GM19463 (cell line): ENCODE data around the gene COL4A5.

Experiments used
- ATAC-seq: cut with Tn5 transposase; IDR thresholded peaks from one replicate; pipeline ENCODE4 v1.9.1; 2021; ENCODE audit warnings: mild to moderate bottlenecking, moderate library complexity; ENCODE audit not compliant: unreplicated experiment

Gene COL4A5

GRCh38 chrX:108640817-108641216, 201.2 kb downstream of the COL4A5 start:
- ATAC-seq, result no peak

GRCh38 chrX:108641589-108642272, 202.1 kb downstream of the COL4A5 start:
- ATAC-seq, result no peak

- no peak for ATAC-seq
Measured at GRCh38 chrX:108642273-108642628, 202.6 kb downstream of the COL4A5 start.

DNA sequence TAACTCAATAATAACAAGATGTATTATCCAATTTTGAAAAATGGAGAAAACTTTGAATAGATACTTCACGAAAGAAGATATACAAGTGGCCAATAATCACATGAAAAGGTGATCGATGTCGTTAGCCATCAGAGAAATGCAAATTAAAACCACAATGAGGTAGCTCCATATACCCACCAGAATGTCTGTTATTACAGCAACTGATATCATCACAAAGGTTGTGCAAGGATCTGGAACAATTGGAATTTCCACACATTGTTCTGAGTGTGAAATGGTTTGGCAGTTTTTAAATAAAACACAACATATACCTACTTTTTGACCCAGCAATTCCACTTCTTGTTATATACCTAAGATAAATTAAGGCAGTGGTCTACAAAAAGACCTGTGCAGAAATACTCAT, 225.1 kb downstream of the COL4A5 start:
- no peak for ATAC-seq

DNA sequence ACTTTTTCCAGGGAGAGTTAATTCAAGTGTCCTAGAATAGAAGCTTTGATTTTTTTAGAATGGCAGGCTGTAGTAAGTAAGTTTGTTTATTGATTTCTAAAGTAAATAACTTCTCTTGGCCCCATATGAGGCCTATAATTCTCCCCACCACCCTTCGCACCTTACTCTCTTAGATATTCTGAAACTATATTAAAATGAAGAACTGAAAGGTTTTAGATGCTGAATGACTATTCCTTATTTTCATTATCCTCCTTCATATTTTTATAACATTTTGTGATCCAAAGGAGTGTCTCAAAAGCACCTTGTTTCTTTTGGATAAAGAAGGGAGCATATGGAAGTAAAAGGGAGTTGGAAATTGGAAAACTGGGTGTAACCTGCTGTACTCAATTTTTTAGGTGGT, 226.5 kb downstream of the COL4A5 start:
- ATAC-seq, result no peak

GRCh38 chrX:108671526-108671925, 231.9 kb downstream of the COL4A5 start:
- no peak for ATAC-seq

DNA sequence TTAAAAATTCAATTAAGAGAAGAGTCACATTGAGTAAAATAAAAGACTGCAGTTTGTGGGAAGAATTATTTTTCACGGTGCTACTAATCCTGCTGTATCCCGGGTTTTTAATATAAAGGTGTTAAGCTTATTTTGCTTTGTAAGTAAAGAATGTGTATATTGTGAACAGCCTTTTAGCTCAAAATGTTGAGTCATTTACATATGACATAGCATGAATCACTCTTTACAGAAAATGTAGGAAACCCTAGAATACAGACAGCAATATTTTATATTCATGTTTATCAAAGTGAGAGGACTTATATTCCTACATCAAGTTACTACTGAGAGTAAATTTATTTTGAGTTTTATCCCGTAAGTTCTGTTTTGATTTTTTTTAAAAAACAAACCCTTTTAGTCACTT, 257.1 kb downstream of the COL4A5 start:
- ATAC-seq, result no peak

DNA sequence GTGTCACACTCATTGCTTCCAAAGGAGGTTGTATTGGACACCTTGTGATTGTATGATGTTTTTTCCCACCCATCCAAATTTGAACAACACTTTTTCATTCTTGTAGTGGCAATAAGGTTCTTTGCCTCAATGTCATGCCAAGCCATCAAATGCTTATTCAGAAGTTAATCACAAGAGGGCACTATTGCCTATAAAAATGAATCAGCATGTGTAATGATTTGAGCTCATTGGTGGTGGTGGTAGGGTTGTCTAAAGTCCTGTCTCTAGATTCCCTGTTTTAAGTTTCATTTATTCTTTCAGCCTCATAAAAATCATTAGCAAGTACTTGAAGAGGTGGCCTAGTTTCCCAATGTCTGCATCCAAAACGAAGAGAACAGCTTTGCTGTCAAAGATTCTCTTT, 259.7 kb downstream of the COL4A5 start:
- peak; percentile 65 for ATAC-seq

GRCh38 chrX:108701633-108702032, 262.0 kb downstream of the COL4A5 start:
- peak; percentile 57 for ATAC-seq

GRCh38 chrX:108702530-108702929, 262.9 kb downstream of the COL4A5 start:
- no peak for ATAC-seq

DNA sequence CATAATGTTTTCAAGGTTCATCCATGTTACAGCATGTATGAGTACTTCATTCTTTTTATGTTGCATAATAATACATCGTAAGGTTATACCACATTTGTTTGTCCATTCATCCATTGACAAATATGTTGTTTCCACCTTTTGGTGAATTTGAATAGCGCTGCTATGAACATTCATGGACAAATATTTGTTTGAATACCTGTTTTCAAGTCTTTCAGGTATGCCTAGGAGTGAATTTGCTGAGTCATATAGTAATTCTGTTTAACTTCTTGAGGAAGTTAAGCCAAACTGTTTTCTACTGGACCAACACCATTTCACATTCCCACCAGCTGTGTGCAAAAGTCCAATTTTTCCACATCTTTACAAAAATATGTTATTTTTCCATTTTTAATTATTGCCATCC, 265.2 kb downstream of the COL4A5 start:
- no peak for ATAC-seq

DNA sequence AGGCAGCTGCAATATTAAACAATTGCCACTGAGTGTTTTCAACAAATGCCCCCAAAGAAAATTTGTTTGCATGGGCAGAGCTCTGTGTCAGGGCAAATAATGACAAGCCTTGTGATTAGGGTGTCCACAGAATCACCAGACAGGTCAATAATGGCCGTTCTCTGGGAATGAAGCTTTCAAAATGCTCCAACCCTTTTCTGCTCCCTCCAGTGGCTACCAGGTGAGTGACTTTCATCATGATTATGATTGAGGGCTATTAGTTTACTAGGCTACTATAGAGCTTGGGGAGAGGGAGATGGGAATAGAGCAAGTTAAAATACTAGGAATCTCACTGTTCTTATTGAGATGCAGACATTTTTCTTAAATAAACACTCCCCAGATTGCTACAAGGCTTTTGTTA, 273.2 kb downstream of the COL4A5 start:
- no peak for ATAC-seq

GRCh38 chrX:108722561-108722960, 282.9 kb downstream of the COL4A5 start:
- no peak for ATAC-seq

GRCh38 chrX:108726748-108727147, 287.1 kb downstream of the COL4A5 start:
- no peak for ATAC-seq

DNA sequence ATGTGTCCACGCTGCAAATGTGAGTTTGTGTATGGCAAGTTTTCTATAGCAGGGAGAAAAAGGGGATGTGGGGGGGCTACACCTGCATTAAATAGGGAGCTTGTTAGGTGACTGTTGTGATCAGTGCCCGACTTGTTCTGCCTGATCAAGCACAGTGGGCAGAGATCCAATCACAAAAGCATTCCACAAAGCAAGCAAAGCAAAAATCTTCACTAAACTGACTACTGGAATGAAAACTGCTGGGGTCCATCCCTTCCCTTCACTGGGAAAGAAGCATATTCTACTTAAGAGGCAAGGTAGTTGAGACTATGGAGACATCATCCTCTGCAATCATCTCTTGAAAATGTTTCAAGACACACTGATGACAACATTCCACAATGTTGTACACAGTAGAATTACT, 291.5 kb downstream of the COL4A5 start:
- ATAC-seq, result no peak

DNA sequence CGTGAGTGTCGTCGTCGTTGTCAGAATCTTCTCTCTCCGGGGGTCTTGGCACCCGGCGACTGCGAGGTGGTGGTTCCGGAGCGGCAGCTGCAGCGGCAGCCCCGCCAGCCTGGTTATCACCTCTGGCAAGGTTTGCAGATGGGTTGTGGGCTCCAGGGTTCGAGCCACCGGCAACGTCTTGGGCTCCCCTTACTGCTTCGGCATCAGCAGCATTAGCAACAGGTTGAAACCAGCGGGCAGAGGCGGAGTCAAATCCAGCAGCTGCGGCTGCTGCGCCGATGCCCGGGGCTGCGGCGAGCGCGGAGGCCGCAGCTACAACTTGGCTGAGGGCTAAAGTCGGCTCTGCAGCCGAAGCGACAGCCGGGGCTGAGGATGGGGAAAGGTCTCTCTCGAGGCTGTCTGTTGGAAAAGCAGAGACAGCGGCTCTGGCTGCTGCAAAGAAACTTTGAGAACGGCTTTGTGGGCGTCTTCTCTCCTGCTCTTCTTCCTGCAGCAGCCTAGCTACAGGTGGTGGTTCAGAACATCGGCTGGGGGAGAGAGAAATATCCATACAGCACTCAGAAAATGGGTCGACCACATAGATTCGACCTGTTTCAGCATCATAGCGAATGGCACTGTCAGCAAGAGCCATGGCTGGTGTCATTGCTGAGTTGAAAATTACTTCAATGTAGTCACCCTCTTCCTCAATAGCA, 293.1 kb downstream of the COL4A5 start:
- no peak for ATAC-seq

DNA sequence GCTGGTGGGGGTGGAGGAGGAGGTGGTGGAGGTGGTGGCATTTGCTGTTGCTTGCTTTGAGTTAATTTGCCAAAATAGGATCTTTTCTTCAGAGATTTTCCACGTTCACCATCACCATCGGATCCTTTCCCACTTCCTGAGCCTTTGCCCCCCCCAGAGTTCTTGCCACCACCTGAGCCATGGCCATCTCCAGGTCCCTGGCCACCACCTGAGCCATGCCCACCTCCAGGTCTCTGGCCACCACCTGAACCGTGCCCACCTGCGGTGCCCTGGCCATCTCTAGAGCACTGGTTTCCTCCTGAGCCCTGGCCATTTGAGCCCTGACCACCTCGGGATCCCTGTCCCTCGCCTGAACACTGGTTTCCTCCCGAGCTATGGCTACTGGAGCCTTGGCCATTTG, 294.8 kb downstream of the COL4A5 start:
- ATAC-seq, result no peak

GRCh38 chrX:108735091-108735678, 295.5 kb downstream of the COL4A5 start:
- ATAC-seq, result peak; percentile 40

DNA sequence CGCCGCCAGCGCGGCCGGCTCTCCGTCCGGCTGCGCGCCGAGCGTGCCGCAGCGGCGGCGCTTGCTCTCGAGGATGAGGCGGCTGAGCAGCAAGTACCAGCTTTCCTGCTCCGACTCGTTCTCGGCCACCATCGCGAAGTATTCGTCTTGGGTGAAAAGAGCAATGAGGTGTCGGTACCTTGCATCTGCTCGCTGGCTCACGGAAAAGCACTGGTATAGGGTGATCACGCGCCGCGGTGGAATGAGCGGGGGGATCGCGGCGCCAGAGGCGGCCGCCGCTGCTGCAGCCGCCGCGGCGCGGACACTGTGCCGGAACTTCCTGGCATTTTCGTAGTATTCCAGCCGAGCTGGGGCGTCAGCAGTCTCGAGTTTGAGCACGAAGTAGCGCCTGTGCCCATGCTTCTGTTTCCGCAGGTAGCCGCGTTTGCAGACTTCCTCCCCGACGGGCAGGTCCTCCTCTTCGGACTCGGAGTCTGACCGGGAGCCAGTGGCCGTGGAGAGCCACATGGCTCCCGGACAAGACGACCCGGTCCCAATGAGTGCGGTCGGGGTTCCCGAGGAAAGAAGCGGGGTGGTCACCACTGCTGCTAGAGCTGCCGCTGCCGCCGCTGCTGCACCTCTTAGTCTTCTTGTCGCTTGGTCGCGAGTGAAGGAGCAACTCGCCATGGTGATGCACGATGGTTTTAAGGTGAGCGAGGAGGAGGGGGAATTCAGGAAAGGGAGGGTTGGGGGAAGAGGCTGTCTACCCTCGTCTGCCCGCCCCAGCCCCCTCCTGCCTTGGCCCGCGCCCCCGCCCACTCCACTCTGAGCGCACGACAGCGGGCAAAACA, 296.3 kb downstream of the COL4A5 start:
- ATAC-seq, result peak; percentile 21

GRCh38 chrX:108736509-108737479, 297.2 kb downstream of the COL4A5 start, which contains the start of gene IRS4:
Gene IRS4, minus strand, starts transcription at chrX:108736563.
- peak; percentile 39 for ATAC-seq
